Loucy (cell line): ENCODE results near the gene TPSB2.

Source experiments
- H2AFZ ChIP-seq: fragments of 200-600 bp; sonication (generic); 2 replicates; pipeline ENCODE4 v1.6.0; 2016; ENCODE audit warnings: antibody characterized with exemption, mild to moderate bottlenecking, low read length, moderate library complexity
- H3F3A ChIP-seq: fragments of 200-600 bp; 2 replicates; pipeline ENCODE4 v1.6.0; 2016; ENCODE audit warnings: antibody characterized with exemption, low read depth, mild to moderate bottlenecking
- H3K27me3 ChIP-seq: fragments of 200-600 bp; sonication (generic); 2 replicates; pipeline ENCODE4 v1.6.1; 2014; ENCODE audit warnings: low read length, mild to moderate bottlenecking; ENCODE audit not compliant: insufficient read depth, poor library complexity, severe bottlenecking
- H3K36me3 ChIP-seq: fragments of 200-600 bp; sonication (generic); 2 replicates; pipeline ENCODE4 v1.6.1; 2016; ENCODE audit warnings: low read length; ENCODE audit not compliant: insufficient read depth
- H3K4me1 ChIP-seq: fragments of 200-600 bp; sonication (generic); 2 replicates; pipeline ENCODE4 v1.5.1; 2014; ENCODE audit warnings: low read length, mild to moderate bottlenecking; ENCODE audit not compliant: insufficient read depth, poor library complexity, severe bottlenecking
- H3K4me2 ChIP-seq: fragments of 200-600 bp; sonication (generic); 2 replicates; pipeline ENCODE4 v1.6.0; 2014; ENCODE audit warnings: antibody characterized with exemption, low read length, low read depth, mild to moderate bottlenecking; ENCODE audit not compliant: poor library complexity, severe bottlenecking
- H3K4me3 ChIP-seq: fragments of 200-600 bp; sonication (generic); 2 replicates; pipeline ENCODE4 v1.5.1; 2014; ENCODE audit warnings: low read length, mild to moderate bottlenecking, mixed read lengths; ENCODE audit not compliant: poor library complexity, severe bottlenecking
- H3K79me2 ChIP-seq: fragments of 200-600 bp; sonication (generic); 2 replicates; pipeline ENCODE4 v1.6.1; 2014; ENCODE audit warnings: low read length; ENCODE audit not compliant: insufficient read depth
- H3K9ac ChIP-seq: fragments of 200-600 bp; sonication (generic); 2 replicates; pipeline ENCODE4 v1.6.0; 2014; ENCODE audit warnings: mild to moderate bottlenecking, low read depth, low read length, moderate library complexity; ENCODE audit not compliant: poor library complexity, severe bottlenecking
- H3K9me2 ChIP-seq: fragments of 200-600 bp; sonication (generic); replicated peaks from 2 replicates; pipeline ENCODE4 v1.6.1; 2016; ENCODE audit warnings: low read depth, low read length, mixed read lengths
- H3K9me3 ChIP-seq: fragments of 200-600 bp; sonication (generic); 2 replicates; pipeline ENCODE4 v1.6.1; 2014; ENCODE audit warnings: mild to moderate bottlenecking, antibody characterized with exemption, low read length, low read depth; ENCODE audit not compliant: insufficient read depth
- H4K20me1 ChIP-seq: fragments of 200-600 bp; sonication (generic); 2 replicates; pipeline ENCODE4 v1.6.0; 2014; ENCODE audit warnings: antibody characterized with exemption, low read length, mild to moderate bottlenecking; ENCODE audit not compliant: insufficient read depth, poor library complexity, severe bottlenecking
- CTCF ChIP-seq: fragments of 200-600 bp; sonication (generic); conservative IDR thresholded peaks from 2 replicates; pipeline ENCODE4 v1.5.1; 2014; ENCODE audit warnings: mild to moderate bottlenecking, antibody characterized with exemption, low read length
- EZH2phosphoT487 ChIP-seq: fragments of 200-600 bp; IDR thresholded peaks from 2 replicates; pipeline ENCODE4 v1.6.1; 2018; ENCODE audit warnings: antibody characterized with exemption, mild to moderate bottlenecking, moderate library complexity, borderline replicate concordance

The TPSB2 gene

DNA sequence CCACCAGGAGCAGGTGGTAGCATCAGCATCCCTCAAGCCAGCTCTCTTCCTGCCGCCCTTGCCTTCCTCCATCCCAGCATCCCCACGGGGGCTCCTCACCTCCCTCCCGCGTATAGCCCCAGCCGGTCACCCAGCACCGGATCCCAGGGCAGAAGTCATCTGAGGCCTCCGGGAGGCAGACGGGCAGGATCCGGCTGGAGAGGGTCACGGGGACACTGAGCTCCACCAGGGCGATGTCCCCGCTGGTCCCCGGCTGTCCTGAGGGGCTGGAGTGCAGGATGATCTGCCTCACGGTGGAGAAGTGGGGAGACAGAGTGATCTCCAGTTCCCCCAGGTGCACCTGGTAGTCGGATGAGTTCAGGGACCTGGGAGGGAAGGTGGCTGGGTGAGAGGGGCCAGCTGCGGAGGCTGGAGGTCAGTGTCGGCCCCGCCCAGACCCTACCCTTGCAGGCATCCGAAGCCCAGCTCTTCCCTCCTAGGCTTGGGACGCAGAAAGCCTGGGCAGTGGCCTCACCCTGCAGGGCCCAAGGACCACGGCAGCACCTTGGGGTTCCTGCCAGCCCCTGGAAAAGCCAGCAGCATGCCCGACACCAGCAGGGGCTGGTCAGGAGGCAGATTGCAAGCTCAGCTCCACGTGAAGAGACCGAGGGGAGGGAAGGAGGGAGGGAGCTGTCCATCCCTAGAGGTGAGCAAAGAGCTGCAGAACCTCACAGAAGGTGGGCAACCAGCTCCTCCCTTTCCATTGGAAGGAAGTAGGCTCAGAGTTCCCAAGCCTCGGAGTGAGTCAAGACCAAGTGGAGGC is 7.2 kb downstream of the TPSB2 start:
- H3K27me3 ChIP-seq: no peaks in the 10 kb centered on the region
- H4K20me1 ChIP-seq: no peaks in the 10 kb centered on the region
- H3K4me1 ChIP-seq: no peaks in the 10 kb centered on the region

GRCh38 chr16:1221628-1222552 is 8.1 kb downstream of the TPSB2 start:
- Histone ChIP-seq H3K4me2 (no peak overlapping the region), H3F3A (no peaks in the 10 kb centered on the region), H3K9ac (no peak overlapping the region), H3K79me2 (no peaks in the 10 kb centered on the region), H3K27me3 (no peaks in the 10 kb centered on the region), H3K9me2 (no peaks in the 10 kb centered on the region), H3K36me3 (no peaks in the 10 kb centered on the region), H3K4me1 (no peaks in the 10 kb centered on the region), H4K20me1 (no peaks in the 10 kb centered on the region), H3K9me3 (no peaks in the 10 kb centered on the region), H2AFZ (no peak overlapping the region), H3K4me3 (no peak overlapping the region)
- TF ChIP-seq CTCF (no peak), EZH2phosphoT487 (no peak)

More for the DNA sequence above, 7.2 kb downstream of the TPSB2 start:
- Histone ChIP-seq H3K9me2 (no peaks in the 10 kb centered on the region), H3K79me2 (no peaks in the 10 kb centered on the region), H3F3A (no peaks in the 10 kb centered on the region), H2AFZ (no peak overlapping the region), H3K4me2 (no peak overlapping the region), H3K36me3 (no peaks in the 10 kb centered on the region), H3K9ac (no peak overlapping the region), H3K9me3 (no peaks in the 10 kb centered on the region), H3K4me3 (no peak overlapping the region)
- no peak for TF ChIP-seq EZH2phosphoT487
- TF ChIP-seq CTCF: no peak

DNA sequence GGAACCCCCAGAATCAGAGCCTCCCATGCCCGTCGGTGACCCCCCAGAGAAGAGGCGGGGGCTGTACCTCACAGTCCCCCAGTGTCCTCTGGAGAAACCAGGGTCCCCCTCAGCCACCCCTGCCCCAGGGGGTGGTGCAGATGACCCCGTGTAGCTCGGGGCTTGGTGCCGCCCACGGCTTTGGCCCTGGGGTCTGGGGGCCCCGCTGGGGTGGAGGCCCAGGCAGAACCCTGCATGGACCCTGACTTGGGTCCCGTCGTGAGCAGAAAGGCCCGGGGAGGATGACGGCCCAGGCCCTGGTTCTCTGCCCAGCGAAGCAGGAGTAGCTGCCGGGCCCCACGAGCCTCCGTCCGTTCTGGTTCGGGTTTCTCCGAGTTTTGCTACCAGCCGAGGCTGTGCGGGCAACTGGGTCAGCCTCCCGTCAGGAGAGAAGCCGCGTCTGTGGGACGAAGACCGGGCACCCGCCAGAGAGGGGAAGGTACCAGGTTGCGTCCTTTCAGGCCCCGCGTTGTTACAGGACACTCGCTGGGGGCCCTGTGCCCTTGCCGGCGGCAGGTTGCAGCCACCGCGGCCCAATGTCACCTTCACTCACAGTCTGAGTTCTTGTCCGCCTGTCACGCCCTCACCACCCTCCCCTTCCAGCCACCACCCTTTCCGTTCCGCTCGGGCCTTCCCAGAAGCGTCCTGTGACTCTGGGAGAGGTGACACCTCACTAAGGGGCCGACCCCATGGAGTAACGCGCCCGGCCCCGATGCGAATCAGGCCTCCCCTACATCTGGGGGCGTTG is 8.9 kb downstream of the TPSB2 start:
- no peaks in the 10 kb centered on the region for H4K20me1 ChIP-seq
- no peak overlapping the region for H3K4me2 ChIP-seq
- H3K79me2 ChIP-seq: no peaks in the 10 kb centered on the region
- H3K9me2 ChIP-seq: no peaks in the 10 kb centered on the region
- H3K4me1 ChIP-seq: no peaks in the 10 kb centered on the region
- H3K36me3 ChIP-seq: no peaks in the 10 kb centered on the region
- no peak for TF ChIP-seq EZH2phosphoT487
- no peaks in the 10 kb centered on the region for H3F3A ChIP-seq
- H3K4me3 ChIP-seq: no peak overlapping the region
- no peaks in the 10 kb centered on the region for H3K27me3 ChIP-seq
- H3K9ac ChIP-seq: no peak overlapping the region
- no peaks in the 10 kb centered on the region for H3K9me3 ChIP-seq
- no peak overlapping the region for H2AFZ ChIP-seq
